HepG2 (cell line): ENCODE measurements around the gene HIF1AN. TPM values are rescaled to one million over a fixed set of nuclear protein-coding genes. Genes with fewer than 3 reads are reported as not detected.

ENCODE experiments used
- ATAC-seq: fragments of 200-7000 bp; cut with Tn5 transposase; 3 replicates; pipeline ENCODE4 v1.9.1; 2020; ENCODE audit warnings: mild to moderate bottlenecking, moderate library complexity
- BruUV-seq: library from RNA; stranded (reverse); fragments of 400-500 nt; replicated peaks from 2 replicates; lab custom pipeline; 2021; lab: Mats Ljungman, UMichigan
- CTCF ChIA-PET: fragments of 300-600 bp; formaldehyde crosslinking; extraction: SDS; loops from one replicate; lab custom pipeline; 2021; ENCODE audit warnings: low total read pairs, inconsistent platforms, low intra/inter-chr PET ratio; lab: Yijun Ruan, JAX
- POLR2A ChIA-PET: fragments of 350-600 bp; sonication (Branson Sonifier 250); formaldehyde crosslinking; loops from one replicate; lab custom pipeline; 2020; ENCODE audit warnings: antibody characterized with exemption, inconsistent platforms; lab: Yijun Ruan, JAX
- DNase-seq: peaks from one replicate; pipeline ENCODE4 v3.0.0-alpha.2; 2015; ENCODE audit warnings: low spot score
- FAIRE-seq: peaks from 3 replicates; lab custom pipeline; 2011; peaks lifted over from hg19 to GRCh38; lab: Jason Lieb, UNC
- H2AFZ ChIP-seq: one replicate; pipeline ENCODE4 v1.6.1; 2011; ENCODE audit warnings: low read length, inconsistent platforms
- H3K27ac ChIP-seq: fragments of 300-600 bp; 3 replicates; pipeline ENCODE4 v1.8.0; 2011; ENCODE audit warnings: mixed run types, mild to moderate bottlenecking, mixed read lengths, low read length, inconsistent platforms; ENCODE audit not compliant: insufficient read depth; ENCODE audit errors: extremely low read length
- H3K27me3 ChIP-seq, 2 experiments: fragments of 200-600 bp in 1 of 2; 2 replicates in 1 of 2; 3 replicates in 1 of 2; pipeline versions ENCODE4 v1.6.0 to v1.8.0; 2011; ENCODE audit warnings: low read length in 2 of 2, mild to moderate bottlenecking in 2 of 2, moderate library complexity in 2 of 2, inconsistent platforms in 1 of 2; ENCODE audit not compliant: insufficient read depth in 2 of 2, control insufficient read depth in 1 of 2
- H3K36me3 ChIP-seq, 2 experiments: fragments of 200-600 bp in 1 of 2; replicated peaks in 1 of 2; 2 replicates in 1 of 2; 3 replicates in 1 of 2; pipeline versions ENCODE4 v1.5.1 to v1.8.0; 2011; ENCODE audit warnings: low read length in 2 of 2, inconsistent platforms in 1 of 2; ENCODE audit not compliant: insufficient read depth in 2 of 2, control insufficient read depth in 1 of 2
- H3K4me1 ChIP-seq: 2 replicates; pipeline ENCODE4 v1.5.1; 2012; ENCODE audit warnings: low read length, inconsistent platforms; ENCODE audit not compliant: insufficient read depth
- H3K4me2 ChIP-seq: 2 replicates; pipeline ENCODE4 v1.6.0; 2011; ENCODE audit warnings: low read depth, low read length, inconsistent platforms
- H3K4me3 ChIP-seq, 3 experiments: fragments of 200-600 bp in 1 of 3; sonication (generic), shearing (Covaris generic) in 1 of 3; replicated peaks in 1 of 3; 2 replicates each; pipeline ENCODE4 v1.5.1; 2011 to 2016; ENCODE audit warnings: low read length in 3 of 3, inconsistent platforms in 2 of 3, low read depth in 2 of 3, mild to moderate bottlenecking in 2 of 3, control low read depth in 1 of 3, mixed read lengths in 1 of 3; ENCODE audit not compliant: insufficient read depth in 1 of 3
- H3K79me2 ChIP-seq: one replicate; pipeline ENCODE4 v1.6.1; 2011; ENCODE audit warnings: low read length, inconsistent platforms; ENCODE audit not compliant: insufficient read depth
- H3K9ac ChIP-seq: 2 replicates; pipeline ENCODE4 v1.6.0; 2011; ENCODE audit warnings: mild to moderate bottlenecking, low read depth, low read length, inconsistent platforms; ENCODE audit not compliant: insufficient read depth
- H3K9me3 ChIP-seq: 2 replicates; pipeline ENCODE4 v1.5.1; 2012; ENCODE audit warnings: mild to moderate bottlenecking, low read length
- H4K20me1 ChIP-seq: 2 replicates; pipeline ENCODE4 v1.6.0; 2011; ENCODE audit warnings: inconsistent platforms, mild to moderate bottlenecking, low read length, moderate library complexity; ENCODE audit not compliant: insufficient read depth
- ARNT2 ChIP-seq: sonication (generic); formaldehyde crosslinking; IDR thresholded peaks from 2 replicates; pipeline ENCODE4 v1.8.0; 2022; ENCODE audit warnings: mild to moderate bottlenecking, low read depth, missing genetic modification reagents, moderate library complexity
- ATF7-NPFF ChIP-seq: sonication (generic); formaldehyde crosslinking; IDR thresholded peaks from 2 replicates; pipeline ENCODE4 v1.8.1; 2023; ENCODE audit warnings: mild to moderate bottlenecking, low read depth, missing genetic modification reagents, moderate library complexity
- CBX2 ChIP-seq, 2 experiments: fragments of 200-600 bp in 1 of 2; sonication (generic); formaldehyde crosslinking in 1 of 2; IDR thresholded peaks; 2 replicates each; pipeline versions ENCODE4 v1.7.0 to v1.8.1; 2018 to 2022; ENCODE audit warnings: low read depth in 2 of 2, low read length in 1 of 2, mild to moderate bottlenecking in 1 of 2, missing genetic modification reagents in 1 of 2
- ETV5 ChIP-seq: IDR thresholded peaks from 2 replicates; pipeline ENCODE4 v1.6.1; 2018; ENCODE audit warnings: missing biosample characterization, missing genetic modification reagents, inconsistent platforms, borderline replicate concordance
- KDM5B ChIP-seq: sonication (generic); formaldehyde crosslinking; IDR thresholded peaks from 2 replicates; pipeline ENCODE4 v1.4.0; 2020; ENCODE audit warnings: missing genetic modification reagents, mild to moderate bottlenecking, borderline replicate concordance
- MAFF ChIP-seq: IDR thresholded peaks from 2 replicates; pipeline ENCODE4 v1.6.1; 2011; ENCODE audit warnings: low read depth, low read length, improper control_type of control experiment
- NBN ChIP-seq: fragments of 450-650 bp; conservative IDR thresholded peaks from 2 replicates; pipeline ENCODE4 v1.6.1; 2017
- POGK ChIP-seq: sonication (generic); formaldehyde crosslinking; conservative IDR thresholded peaks from 2 replicates; pipeline ENCODE4 v1.8.0; 2022; ENCODE audit warnings: mild to moderate bottlenecking, moderate library complexity, missing genetic modification reagents
- RFX3 ChIP-seq: IDR thresholded peaks from 2 replicates; pipeline ENCODE4 v1.6.1; 2016; ENCODE audit warnings: missing biosample characterization, missing genetic modification reagents
- SATB2 ChIP-seq: sonication (generic); formaldehyde crosslinking; IDR thresholded peaks from 2 replicates; pipeline ENCODE4 v1.5.0; 2020; ENCODE audit warnings: missing genetic modification reagents
- SNAPC2 ChIP-seq: sonication (generic); formaldehyde crosslinking; IDR thresholded peaks from 2 replicates; pipeline ENCODE4 v1.8.1; 2022; ENCODE audit warnings: mild to moderate bottlenecking, missing genetic modification reagents
- SOX5 ChIP-seq: IDR thresholded peaks from 2 replicates; pipeline ENCODE4 v1.6.1; 2016; ENCODE audit warnings: borderline replicate concordance
- SP1 ChIP-seq, 2 experiments: fragments of 450-650 bp in 1 of 2; sonication (generic) in 1 of 2; formaldehyde crosslinking in 1 of 2; IDR thresholded peaks; 2 replicates each; pipeline versions ENCODE4 v1.4.0 to v1.6.1; 2016 to 2020; ENCODE audit warnings: missing genetic modification reagents in 1 of 2
- ZNF17 ChIP-seq: sonication (generic); formaldehyde crosslinking; IDR thresholded peaks from 2 replicates; pipeline ENCODE4 v1.5.0; 2020; ENCODE audit warnings: mild to moderate bottlenecking, missing genetic modification reagents
- ZNF605 ChIP-seq: sonication (generic); formaldehyde crosslinking; IDR thresholded peaks from 2 replicates; pipeline ENCODE4 v1.8.0; 2022; ENCODE audit warnings: mild to moderate bottlenecking, missing genetic modification reagents
- ZNF772 ChIP-seq: sonication (generic); formaldehyde crosslinking; IDR thresholded peaks from 2 replicates; pipeline ENCODE4 v1.5.0; 2020; ENCODE audit warnings: mild to moderate bottlenecking, missing genetic modification reagents
- WGBS: methylation state at CpG from one replicate; pipeline ENCODE4 v1.1.6; 2017; ENCODE audit warnings: low lambda C conversion rate; 5-methylcytosine and 5-hydroxymethylcytosine counted together
- in situ Hi-C: cut with HindIII; loops from 2 replicates; pipeline ENCODE4 v1.10.0; 2017; ENCODE audit warnings: low pct_unique_long_range_greater_than_20kb; ENCODE audit not compliant: extremely low pct_ligation_motif_present
- intact Hi-C: fragments of 100-400 bp; cut with micrococcal nuclease; formaldehyde crosslinking; loops from one replicate; pipeline ENCODE4 v1.10.0; 2022; ENCODE audit not compliant: unreplicated experiment
- polyA plus RNA-seq, 8 experiments: library from polyadenylated mRNA; depleted of rRNA in 3 of 8; stranded (reverse) in 7 of 8; unstranded in 1 of 8; fragments of >200 nt; fragmentation: Illumina TruSeq in 4 of 8; extraction: Trizol in 4 of 8; gene quantifications; 2 replicates each; pipeline versions ENCODE4 v1.2.1 to v1.2.3, GENCODE V29; 2011 to 2016; ENCODE audit warnings: low read depth in 4 of 8, missing spikeins in 1 of 8, mixed read lengths in 1 of 8; ENCODE audit not compliant: insufficient read depth in 1 of 8
- total RNA-seq, 5 experiments: library from RNA; depleted of rRNA; stranded (reverse); fragments of >200 nt; fragmentation: Illumina TruSeq; extraction: Trizol; gene quantifications; 2 replicates each; pipeline ENCODE4 v1.2.3, GENCODE V29; 2016; ENCODE audit warnings: low read depth in 1 of 5
- TF ChIP-seq, protein P1 (sequence below): sonication (generic); formaldehyde crosslinking; IDR thresholded peaks from 2 replicates; pipeline ENCODE4 v1.5.0; 2020; ENCODE audit warnings: missing genetic modification reagents
- TF ChIP-seq, protein P2 (sequence below): IDR thresholded peaks from 2 replicates; pipeline ENCODE4 v1.6.1; 2016; ENCODE audit warnings: missing compliant biosample characterization, missing genetic modification reagents, borderline replicate concordance

HIF1AN gene
- total and polyA plus RNA-seq, 2 of the 13 experiments (the other 11 are each of a cell fraction or from before 2014, with no cell fraction given): 8.6 to 10.7 TPM

DNA sequence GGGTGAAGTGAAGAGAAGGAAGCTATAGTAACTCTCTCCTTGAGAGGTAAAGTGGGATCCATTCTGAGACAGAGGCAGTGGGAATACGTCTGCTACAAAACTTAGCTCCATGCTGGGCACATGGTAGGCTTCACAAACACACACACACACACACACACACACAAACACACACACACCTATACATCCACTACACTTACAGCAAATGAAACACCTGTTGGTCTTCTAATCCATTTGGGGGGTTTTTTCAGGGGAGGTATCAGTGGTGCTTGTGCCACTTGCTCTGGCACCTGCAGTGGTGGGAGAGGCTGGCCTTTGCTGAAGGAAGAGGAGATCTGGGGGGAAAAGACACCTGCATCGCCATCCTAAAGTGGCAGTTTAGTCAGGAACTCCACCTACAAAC is 30.6 kb upstream of the HIF1AN start (continued):
- TF ChIP-seq ZNF17 (CRISPR knock-in tag): no peak

GRCh38 chr10:100506596-100507356 is 29.0 kb upstream of the HIF1AN start:
- no peak overlapping the region for H3K4me3 ChIP-seq
- in situ Hi-C loops (loop anchor here (5.0 kb wide), 2 partner anchors 69 to 164 kb away; no protein-coding TSS in a partner anchor), intact Hi-C loops (no loop called here)
- no peak overlapping the region for H3K4me2 ChIP-seq
- ATAC-seq (no peak), DNase-seq (no peak), FAIRE-seq (no peak)
- no peaks in the 10 kb centered on the region for H3K79me2 ChIP-seq
- no peaks in the 10 kb centered on the region for H3K9me3 ChIP-seq
- no peaks in the 10 kb centered on the region for H3K36me3 ChIP-seq
- H3K27me3 ChIP-seq: no peaks in the 10 kb centered on the region
- no peaks in the 10 kb centered on the region for H4K20me1 ChIP-seq
- H2AFZ ChIP-seq: no peak overlapping the region
- WGBS: 95% methylated on average over 5 of the region's 5 CpGs
- BruUV-seq: no TSS peak
- ChIA-PET CTCF (interaction anchor here (2.2 to 2.7 kb wide), 2 partner anchors 73 to 168 kb away, joined by 7 to 26 read pairs; no protein-coding TSS in a partner anchor), POLR2A (no interaction called here)
- H3K4me1 ChIP-seq: peaks cover 8% of the 10 kb centered on the region; the same call in 1 of the 2 replicates
- no peak overlapping the region for H3K9ac ChIP-seq
- H3K27ac ChIP-seq: no peak overlapping the region
- TF ChIP-seq ZNF605 (CRISPR knock-in tag) (no peak), POGK (no peak), CBX2 (IDR thresholded peaks at IDR 0.05; ENCODE audit: low read depth, low read length) (no peak), CBX2 (CRISPR knock-in tag; IDR thresholded peaks at IDR 0.05; ENCODE audit: low read depth) (no peak), SATB2 (CRISPR knock-in tag) (no peak), ZNF772 (no peak), SP1 (IDR thresholded peaks at IDR 0.05) (no peak), SP1 (CRISPR knock-in tag; IDR thresholded peaks at IDR 0.05) (no peak), MAFF (no peak), ARNT2 (CRISPR knock-in tag) (no peak), NBN (no peak), ATF7-NPFF (CRISPR knock-in tag) (no peak), SNAPC2 (CRISPR knock-in tag) (no peak), KDM5B (CRISPR knock-in tag) (no peak), ETV5 (CRISPR knock-in tag) (no peak), RFX3 (no peak), SOX5 (CRISPR knock-in tag) (no peak)
- TF ChIP-seq, protein P1, sequence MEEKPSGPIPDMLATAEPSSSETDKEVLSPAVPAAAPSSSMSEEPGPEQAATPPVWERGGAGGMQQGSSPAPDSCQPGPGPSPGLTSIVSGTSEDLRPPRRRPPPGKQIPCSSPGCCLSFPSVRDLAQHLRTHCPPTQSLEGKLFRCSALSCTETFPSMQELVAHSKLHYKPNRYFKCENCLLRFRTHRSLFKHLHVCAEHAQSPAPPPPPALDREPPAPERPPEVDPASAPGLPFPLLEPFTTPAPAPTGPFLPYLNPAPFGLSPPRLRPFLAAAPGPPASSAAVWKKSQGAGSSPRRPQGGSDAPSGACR (CRISPR knock-in tag): no peak
- TF ChIP-seq, protein P2, sequence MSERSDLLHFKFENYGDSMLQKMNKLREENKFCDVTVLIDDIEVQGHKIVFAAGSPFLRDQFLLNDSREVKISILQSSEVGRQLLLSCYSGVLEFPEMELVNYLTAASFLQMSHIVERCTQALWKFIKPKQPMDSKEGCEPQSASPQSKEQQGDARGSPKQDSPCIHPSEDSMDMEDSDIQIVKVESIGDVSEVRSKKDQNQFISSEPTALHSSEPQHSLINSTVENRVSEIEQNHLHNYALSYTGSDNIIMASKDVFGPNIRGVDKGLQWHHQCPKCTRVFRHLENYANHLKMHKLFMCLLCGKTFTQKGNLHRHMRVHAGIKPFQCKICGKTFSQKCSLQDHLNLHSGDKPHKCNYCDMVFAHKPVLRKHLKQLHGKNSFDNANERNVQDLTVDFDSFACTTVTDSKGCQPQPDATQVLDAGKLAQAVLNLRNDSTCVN: no peak
